HG03442 (cell line): Measurements from ENCODE around the gene APOD.

ENCODE experiments used
- ATAC-seq: cut with Tn5 transposase; IDR thresholded peaks from one replicate; pipeline ENCODE4 v1.9.1; 2021; ENCODE audit warnings: mild to moderate bottlenecking, moderate library complexity; ENCODE audit not compliant: unreplicated experiment

The APOD gene

GRCh38 chr3:195555110-195555509, 28.6 kb downstream of the APOD start:
- ATAC-seq = no peak

- ATAC-seq = no peak
Measured at GRCh38 chr3:195554458-195554857, 29.3 kb downstream of the APOD start.

GRCh38 chr3:195553268-195553667, 30.5 kb downstream of the APOD start:
- no peak for ATAC-seq

- no peak for ATAC-seq
Measured at GRCh38 chr3:195551381-195551978, 32.3 kb downstream of the APOD start.

- no peak for ATAC-seq
Measured at GRCh38 chr3:195550723-195551122, 33.0 kb downstream of the APOD start.

- peak; percentile 69 for ATAC-seq
Measured at GRCh38 chr3:195549931-195550519, 33.7 kb downstream of the APOD start.

- no peak for ATAC-seq
Measured at GRCh38 chr3:195548987-195549386, 34.8 kb downstream of the APOD start.

- no peak for ATAC-seq
Measured at GRCh38 chr3:195548501-195548900, 35.2 kb downstream of the APOD start.

- ATAC-seq = no peak
Measured at GRCh38 chr3:195548006-195548405, 35.7 kb downstream of the APOD start.

GRCh38 chr3:195546130-195546560, 37.6 kb downstream of the APOD start:
- ATAC-seq = no peak

GRCh38 chr3:195544634-195545033, 39.1 kb downstream of the APOD start:
- no peak for ATAC-seq

GRCh38 chr3:195544230-195544536, 39.6 kb downstream of the APOD start:
- no peak for ATAC-seq

- peak; percentile 10 for ATAC-seq
Measured at GRCh38 chr3:195543500-195544229, 40.1 kb downstream of the APOD start.

- ATAC-seq = peak; percentile 70
Measured at GRCh38 chr3:195542698-195543499, 40.8 kb downstream of the APOD start, which contains the start of gene PPP1R2. Gene PPP1R2 (minus strand): TSS chr3:195543325. CDS start chr3:195543025, 300 bp downstream.

- no peak for ATAC-seq
Measured at GRCh38 chr3:195542316-195542697, 41.4 kb downstream of the APOD start.

- ATAC-seq = no peak
Measured at GRCh38 chr3:195540511-195540910, 43.2 kb downstream of the APOD start.

- ATAC-seq = no peak
Measured at GRCh38 chr3:195540027-195540426, 43.7 kb downstream of the APOD start.

GRCh38 chr3:195539479-195539878, 44.3 kb downstream of the APOD start:
- ATAC-seq = no peak

GRCh38 chr3:195537995-195538394, 45.7 kb downstream of the APOD start:
- ATAC-seq = peak; percentile 61

GRCh38 chr3:195535293-195535692, 48.4 kb downstream of the APOD start:
- no peak for ATAC-seq

GRCh38 chr3:195532834-195533233, 50.9 kb downstream of the APOD start:
- ATAC-seq = no peak
